Pancreas (tissue), 10 donors: ENCODE measurements around the gene LCN10. TPM values are rescaled to one million over a fixed set of nuclear protein-coding genes. Genes with fewer than 3 reads are reported as not detected.
"Not testable (repeated sequence)": the region's sequence is repeated elsewhere in the genome, so short reads cannot be mapped to it uniquely, and the experiment has no call there.

Experiments
- ATAC-seq, 4 donors: fragments of 200-7000 bp; cut with Tn5 transposase; one replicate each; pipeline versions ENCODE4 v1.8.0 to v1.9.1; 2020; ENCODE audit warnings: mild to moderate bottlenecking in 4 of 4, moderate library complexity in 4 of 4
- DNase-seq, 6 donors: peaks; one replicate each; pipeline ENCODE4 v3.0.0-alpha.2; 2020
- FAIRE-seq: peaks from 2 replicates; lab custom pipeline; 2012; peaks lifted over from hg19 to GRCh38; lab: Jason Lieb, UNC
- H3K27ac ChIP-seq, 4 donors: fragments of 200-600 bp; sonication (generic); 1 replicate in 3 of 4; 2 replicates in 1 of 4; pipeline versions ENCODE4 v1.5.0 to v1.8.0; 2020
- H3K27me3 ChIP-seq, 4 donors: fragments of 200-600 bp; one replicate each; pipeline ENCODE4 v1.8.0; 2021
- H3K36me3 ChIP-seq, 3 donors: fragments of 200-600 bp; sonication (generic) in 1 of 3; one replicate each; pipeline versions ENCODE4 v1.5.0 to v1.8.0; 2020 to 2021
- H3K4me1 ChIP-seq, 3 donors: fragments of 200-600 bp; one replicate each; pipeline ENCODE4 v1.8.0; 2021
- H3K4me3 ChIP-seq, 4 donors: fragments of 200-600 bp; sonication (generic) in 2 of 4; one replicate each; pipeline versions ENCODE4 v1.5.0 to v1.8.0; 2020 to 2021
- H3K9me3 ChIP-seq, 4 donors: fragments of 200-600 bp; one replicate each; pipeline ENCODE4 v1.8.0; 2021
- CTCF ChIP-seq, 4 donors: fragments of 200-600 bp; sonication (generic) in 3 of 4; IDR thresholded peaks; one replicate each; pipeline versions ENCODE4 v1.5.0 to v1.8.0; 2021; ENCODE audit warnings: antibody characterized with exemption in 4 of 4
- WGBS, 2 donors: extraction: QIAGEN DNeasy Blood & Tissue Kit; methylation state at CpG; one replicate each; pipeline ENCODE4 v1.1.7; 2013; 5-methylcytosine and 5-hydroxymethylcytosine counted together
- intact Hi-C, 3 donors: fragments of 100-400 bp; cut with DNase I; formaldehyde crosslinking; loops; one replicate each; pipeline versions ENCODE4 v1.11.1 to v1.14.2; 2022
- polyA plus RNA-seq, 2 donors: library from polyadenylated mRNA; stranded (reverse); fragments of 200-250 nt; gene quantifications; one replicate each; pipeline ENCODE4 v1.2.3, GENCODE V29; 2013
- total RNA-seq, 6 donors: library from RNA; stranded (reverse); fragmentation: NEBNext Ultra II Directional in 4 of 6; extraction: Animal tissue kit (Norgen Biotek cat#: 25700) in 4 of 6; gene quantifications; one replicate each; pipeline versions ENCODE4 v1.2.1 to v1.2.4, GENCODE V29; 2021 to 2023
- donor health status: healthy with polysubstance abuse.
- donor health status: DM: no; HTN: no; CAD: no; lungs with moderate emphysema.
- donor health status: DM: no; HTN: no; CAD: no.
- donor health status: control.
- donor health status: control.
- donor health status: Bipolar disorder and iron deficiency.
- donor health status: DM: yes; HTN: yes; CAD: no.
- donor health status: DM: no; HTN: no; CAD: no.
- donor health status: DM: no; HTN: no; CAD: no.
- donor health status: DM: yes; HTN: yes; CAD: no.

LCN10 gene
- total RNA-seq (1 to 10 TPM in 4 of 6 donors, under 1 TPM in 2; 0.16 to 1.7 (median 1.4) TPM), polyA plus RNA-seq (10 to 100 TPM; 12.4 to 54.0 TPM)

GRCh38 chr9:136742591-136743391 lies at the start of gene LCN10:
TSS of gene LCN10 (minus strand) at chr9:136742940. CDS start at chr9:136742903, 37 bp downstream.
- 18 to 21% methylated on average over 22 to 25 of the region's 25 CpGs for WGBS, 2 donors
- H3K36me3 ChIP-seq = no peaks in the 10 kb centered on the region
- DNase-seq (peak in 3 of 6 donors; percentile 45 to 81 (median 55)), ATAC-seq (peak; percentile 55 to 80 (median 68)), FAIRE-seq (no peak)
- no peak within 1 kb of the TSS for H3K27ac ChIP-seq
- intact Hi-C loops = no loop called here
- H3K4me1 ChIP-seq = peaks cover 12 to 17% (median 14%) of the 10 kb centered on the region in 3 donors
- TF ChIP-seq CTCF (IDR thresholded peaks at IDR 0.05) = peak in 1 of 4 donors; percentile 14
- no peaks in the 10 kb centered on the region for H3K9me3 ChIP-seq
- no peaks in the 10 kb centered on the region for H3K27me3 ChIP-seq
- peak within 1 kb of the TSS in 1 of 4 donors; percentile 14 for H3K4me3 ChIP-seq

GRCh38 chr9:136791516-136792276 lies 49.0 kb upstream of the LCN10 start:
- WGBS, 2 donors = 1% methylated on average over 28 to 29 of the region's 29 CpGs
- Histone ChIP-seq H3K27ac (peak overlapping the region; percentile 90 to 96 (median 94)), H3K27me3 (no peaks in the 10 kb centered on the region), H3K9me3 (no peaks in the 10 kb centered on the region), H3K36me3 (no peaks in the 10 kb centered on the region), H3K4me1 (peaks cover 31 to 47% (median 32%) of the 10 kb centered on the region in 3 donors), H3K4me3 (peak overlapping the region; percentile 22 to 69 (median 52))
- DNase-seq = peak; percentile 83 to 94 (median 90)
- intact Hi-C loops = loop anchor here in 2 of 3 donors (10.0 kb wide), 2 partner anchors 53 to 153 kb away; partner anchors contain the start of genes AJM1 (in 1 of the 2), C8G (in 1 of the 2), FBXW5 (in 1 of the 2) and PHPT1 (in 1 of the 2)
- FAIRE-seq = no peak
- ATAC-seq = peak; percentile 60 to 67 (median 64)
- TF ChIP-seq CTCF (IDR thresholded peaks at IDR 0.05) = peak; percentile 95 to 99 (median 97)

GRCh38 chr9:136790640-136791515 lies 48.1 kb upstream of the LCN10 start, which contains the start of gene TMEM141:
TSS of gene TMEM141 (plus strand) at chr9:136791344. CDS start at chr9:136791371, 27 bp downstream.
- intact Hi-C loops = loop anchor here in 2 of 3 donors (10.0 kb wide), 2 partner anchors 54 to 154 kb away; partner anchors contain the start of genes AJM1 (in 1 of the 2), C8G (in 1 of the 2), FBXW5 (in 1 of the 2) and PHPT1 (in 1 of the 2)
- TF ChIP-seq CTCF (IDR thresholded peaks at IDR 0.05) = no peak
- H3K36me3 ChIP-seq = no peaks in the 10 kb centered on the region
- H3K9me3 ChIP-seq = no peaks in the 10 kb centered on the region
- WGBS, 2 donors = 0 to 1% methylated on average over 56 to 70 of the region's 70 CpGs
- FAIRE-seq (no peak), DNase-seq (peak; percentile 99 to 100 (median 100)), ATAC-seq (peak; percentile 86 to 93 (median 88))
- H3K27me3 ChIP-seq = no peaks in the 10 kb centered on the region
- H3K27ac ChIP-seq = peak within 1 kb of the TSS; percentile 90 to 96 (median 94)
- H3K4me3 ChIP-seq = peak within 1 kb of the TSS; percentile 22 to 69 (median 52)
- H3K4me1 ChIP-seq = peaks cover 23 to 40% (median 24%) of the 10 kb centered on the region in 3 donors

GRCh38 chr9:136789523-136789937 lies 46.8 kb upstream of the LCN10 start:
- WGBS, 2 donors = 35 to 43% methylated on average over 3 of the region's 3 CpGs
- no peaks in the 10 kb centered on the region for H3K27me3 ChIP-seq
- no peak for TF ChIP-seq CTCF (IDR thresholded peaks at IDR 0.05)
- peaks cover 19 to 40% (median 21%) of the 10 kb centered on the region in 3 donors for H3K4me1 ChIP-seq
- no peaks in the 10 kb centered on the region for H3K9me3 ChIP-seq
- H3K27ac ChIP-seq = peak overlapping the region in 1 of 4 donors; percentile 73
- FAIRE-seq (no peak), ATAC-seq (no peak), DNase-seq (no peak)
- intact Hi-C loops = loop anchor here in 2 of 3 donors (5.0 kb wide), 1 partner anchor 248 kb away; no protein-coding TSS in a partner anchor
- H3K36me3 ChIP-seq = no peaks in the 10 kb centered on the region
- no peak overlapping the region for H3K4me3 ChIP-seq

GRCh38 chr9:136788644-136789522 lies 46.1 kb upstream of the LCN10 start:
- not testable (repeated sequence) for H3K36me3 ChIP-seq, FAIRE-seq, ATAC-seq, H3K9me3 ChIP-seq, H3K27me3 ChIP-seq, DNase-seq, H3K4me3 ChIP-seq
- intact Hi-C loops = loop anchor here in 2 of 3 donors (5.0 kb wide), 1 partner anchor 248 kb away; no protein-coding TSS in a partner anchor
- WGBS, 2 donors = 48 to 50% methylated on average over 27 of the region's 27 CpGs
- H3K4me1 ChIP-seq = peaks cover 19 to 40% (median 21%) of the 10 kb centered on the region in 3 donors
- peak overlapping the region in 3 of 4 donors; percentile 16 to 73 (median 29) for H3K27ac ChIP-seq
